ENCODE results near the gene WFS1. TPM values are rescaled to one million over a fixed set of nuclear protein-coding genes. Genes with fewer than 3 reads are reported as not detected.

Gene WFS1
- total RNA-seq, 4 donors from 2014 or later, result 31.5 to 124 (median 34.8) TPM

- DNase-seq (ENCODE audit: low spot score in 2 of 2), result no peak
- H3K36me3 ChIP-seq, result no peaks in the 10 kb centered on the region
- no peaks in the 10 kb centered on the region for H3K9me3 ChIP-seq
- H3K27me3 ChIP-seq, result peaks cover 30% of the 10 kb centered on the region
- 62% methylated on average over 9 of the region's 9 CpGs for WGBS
- H3K27ac ChIP-seq, result no peak overlapping the region
- H3K4me1 ChIP-seq, result no peaks in the 10 kb centered on the region
- TF ChIP-seq EP300 (IDR thresholded peaks at IDR 0.05) (no peak), POLR2AphosphoS5 (IDR thresholded peaks at IDR 0.05) (no peak)
- no peak overlapping the region for H3K4me3 ChIP-seq
Measured at GRCh38 chr4:6340446-6341015, 70.9 kb downstream of the WFS1 start.

GRCh38 chr4:6341696-6342095 lies 72.0 kb downstream of the WFS1 start:
- no peak overlapping the region for H3K27ac ChIP-seq
- peaks cover 22% of the 10 kb centered on the region for H3K27me3 ChIP-seq
- DNase-seq (ENCODE audit: low spot score in 2 of 2), result no peak
- no peaks in the 10 kb centered on the region for H3K9me3 ChIP-seq
- no peak overlapping the region for H3K4me3 ChIP-seq
- H3K4me1 ChIP-seq, result no peaks in the 10 kb centered on the region
- TF ChIP-seq CTCF (IDR thresholded peaks at IDR 0.05) (no peak), EP300 (IDR thresholded peaks at IDR 0.05) (no peak), POLR2A (IDR thresholded peaks at IDR 0.05) (no peak), POLR2AphosphoS5 (IDR thresholded peaks at IDR 0.05) (no peak)
- WGBS, result 66% methylated on average over 6 of the region's 6 CpGs
- no peaks in the 10 kb centered on the region for H3K36me3 ChIP-seq

GRCh38 chr4:6342530-6343293 lies 73.1 kb downstream of the WFS1 start:
- Histone ChIP-seq H3K27ac (no peak overlapping the region), H3K4me3 (no peak overlapping the region), H3K36me3 (no peaks in the 10 kb centered on the region), H3K9me3 (no peaks in the 10 kb centered on the region), H3K27me3 (peaks cover 21% of the 10 kb centered on the region), H3K4me1 (no peaks in the 10 kb centered on the region)
- WGBS, result 70% methylated on average over 23 of the region's 23 CpGs
- TF ChIP-seq CTCF (IDR thresholded peaks at IDR 0.05), result no peak
- TF ChIP-seq POLR2AphosphoS5 (IDR thresholded peaks at IDR 0.05), result no peak
- no peak for TF ChIP-seq POLR2A (IDR thresholded peaks at IDR 0.05)
- TF ChIP-seq EP300 (IDR thresholded peaks at IDR 0.05), result no peak
- no peak for DNase-seq (ENCODE audit: low spot score in 2 of 2)

DNA sequence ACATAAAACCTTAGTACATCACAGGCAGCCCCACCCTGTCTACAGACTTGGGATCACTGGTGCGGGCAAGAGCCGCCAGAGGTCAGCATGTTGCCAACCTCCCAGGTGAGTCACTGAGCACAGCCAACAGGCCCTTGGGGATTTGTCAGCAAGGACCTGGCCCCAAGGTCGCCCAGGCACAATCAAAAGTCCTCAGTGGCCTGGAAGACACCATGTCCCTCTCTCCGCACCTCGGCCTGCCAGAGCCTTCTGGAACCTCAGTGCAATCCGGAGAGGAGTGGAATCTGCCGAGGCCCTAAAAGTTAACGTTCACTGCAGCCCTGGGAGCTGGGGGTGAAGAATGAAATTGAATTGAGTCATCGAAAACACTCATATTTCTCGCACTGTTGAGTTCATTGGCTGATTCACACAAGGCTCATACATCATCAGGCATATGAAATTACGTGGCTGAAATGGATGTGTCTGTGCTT lies 74.3 kb downstream of the WFS1 start:
- TF ChIP-seq CTCF (IDR thresholded peaks at IDR 0.05) (no peak), EP300 (IDR thresholded peaks at IDR 0.05) (no peak), POLR2AphosphoS5 (IDR thresholded peaks at IDR 0.05) (no peak), POLR2A (IDR thresholded peaks at IDR 0.05) (no peak)
- DNase-seq (ENCODE audit: low spot score in 2 of 2), result no peak
- H3K27ac ChIP-seq, result no peak overlapping the region
- H3K36me3 ChIP-seq, result no peaks in the 10 kb centered on the region
- no peak overlapping the region for H3K4me3 ChIP-seq
- no peaks in the 10 kb centered on the region for H3K4me1 ChIP-seq
- H3K27me3 ChIP-seq, result peaks cover 21% of the 10 kb centered on the region
- WGBS, result 72% methylated on average over 10 of the region's 11 CpGs
- no peaks in the 10 kb centered on the region for H3K9me3 ChIP-seq

GRCh38 chr4:6345096-6345830 lies 75.6 kb downstream of the WFS1 start:
- H3K36me3 ChIP-seq, result no peaks in the 10 kb centered on the region
- 83% methylated on average over 27 of the region's 27 CpGs for WGBS

More at GRCh38 chr4:6345096-6345830, 75.6 kb downstream of the WFS1 start:
- no peak for DNase-seq (ENCODE audit: low spot score in 2 of 2)
- Histone ChIP-seq H3K4me3 (no peak overlapping the region), H3K4me1 (no peaks in the 10 kb centered on the region), H3K27me3 (peaks cover 9% of the 10 kb centered on the region), H3K27ac (no peak overlapping the region), H3K9me3 (no peaks in the 10 kb centered on the region)
- TF ChIP-seq EP300 (IDR thresholded peaks at IDR 0.05) (no peak), POLR2AphosphoS5 (IDR thresholded peaks at IDR 0.05) (no peak), POLR2A (IDR thresholded peaks at IDR 0.05) (no peak), CTCF (IDR thresholded peaks at IDR 0.05) (no peak)

Measured in suprapubic skin (tissue), 4 donors.